HepG2 (cell line): Measurements from ENCODE around the gene OSBPL1A.

Experiments used
- BRCA1 ChIP-seq: sonication (generic); formaldehyde crosslinking; IDR thresholded peaks from 2 replicates; pipeline ENCODE4 v1.4.0; 2020; ENCODE audit warnings: missing genetic modification reagents
- CTCF ChIP-seq: sonication (generic); formaldehyde crosslinking; IDR thresholded peaks from 2 replicates; pipeline ENCODE4 v1.5.0; 2020; ENCODE audit warnings: mild to moderate bottlenecking, missing genetic modification reagents, moderate library complexity
- HDAC1 ChIP-seq: sonication (generic); formaldehyde crosslinking; IDR thresholded peaks from 2 replicates; pipeline ENCODE4 v1.5.1; 2020; ENCODE audit warnings: mild to moderate bottlenecking, missing genetic modification reagents
- POLR2A ChIP-seq, 2 experiments: IDR thresholded peaks; 2 replicates each; pipeline ENCODE4 v1.6.1; 2011; ENCODE audit warnings: low read depth in 2 of 2, low read length in 2 of 2, mild to moderate bottlenecking in 1 of 2, moderate library complexity in 1 of 2; ENCODE audit not compliant: insufficient read depth in 1 of 2
- TGIF2 ChIP-seq: IDR thresholded peaks from 2 replicates; pipeline ENCODE4 v1.6.1; 2016; ENCODE audit warnings: control low read depth, missing compliant biosample characterization
- ZNF317 ChIP-seq: sonication (generic); formaldehyde crosslinking; IDR thresholded peaks from 2 replicates; pipeline ENCODE4 v1.5.0; 2020; ENCODE audit warnings: mild to moderate bottlenecking, missing genetic modification reagents
- TF ChIP-seq, protein P1 (sequence below): sonication (generic); formaldehyde crosslinking; IDR thresholded peaks from 2 replicates; pipeline ENCODE4 v1.4.0; 2020; ENCODE audit warnings: missing genetic modification reagents

DNA sequence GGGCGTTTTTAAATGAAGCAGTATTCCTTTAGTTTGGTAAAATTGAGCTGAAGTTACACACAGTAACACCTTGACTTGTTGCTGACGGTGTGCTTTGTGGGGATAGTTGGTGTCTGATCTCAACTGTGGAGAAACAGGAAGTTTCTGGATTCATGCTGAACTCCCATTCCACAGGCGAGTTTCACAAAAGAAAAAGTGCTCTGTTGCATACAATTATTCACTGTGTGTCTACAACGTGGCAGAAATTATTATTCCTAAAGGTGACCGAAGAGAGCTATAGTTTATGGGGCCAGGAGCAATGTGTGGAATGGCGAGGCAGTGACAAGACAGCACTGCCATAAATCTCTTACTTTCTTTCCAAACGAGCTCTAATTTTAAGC, 259.2 kb downstream of the OSBPL1A start:
- TF ChIP-seq TGIF2 (no peak), HDAC1 (CRISPR knock-in tag) (no peak), CTCF (CRISPR knock-in tag) (no peak), BRCA1 (CRISPR knock-in tag) (no peak), ZNF317 (CRISPR knock-in tag) (no peak), POLR2A (IDR thresholded peaks at IDR 0.05; ENCODE audit: insufficient read depth in 1 of 2, low read depth in 2 of 2, low read length in 2 of 2) (no peak)
- TF ChIP-seq, protein P1, sequence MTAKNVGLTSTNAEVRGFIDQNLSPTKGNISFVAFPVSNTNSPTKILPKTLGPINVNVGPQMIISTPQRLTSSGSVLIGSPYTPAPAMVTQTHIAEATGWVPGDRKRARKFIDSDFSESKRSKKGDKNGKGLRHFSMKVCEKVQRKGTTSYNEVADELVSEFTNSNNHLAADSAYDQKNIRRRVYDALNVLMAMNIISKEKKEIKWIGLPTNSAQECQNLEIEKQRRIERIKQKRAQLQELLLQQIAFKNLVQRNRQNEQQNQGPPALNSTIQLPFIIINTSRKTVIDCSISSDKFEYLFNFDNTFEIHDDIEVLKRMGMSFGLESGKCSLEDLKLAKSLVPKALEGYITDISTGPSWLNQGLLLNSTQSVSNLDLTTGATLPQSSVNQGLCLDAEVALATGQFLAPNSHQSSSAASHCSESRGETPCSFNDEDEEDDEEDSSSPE (CRISPR knock-in tag) = no peak
